Mesenchymal stem cell (in vitro differentiated cells and primary cell): ENCODE data around the gene LPGAT1.
A peak's percentile ranks its signal among the peaks of the same experiment; 100 is the strongest.

ENCODE experiments used
- DNase-seq: peaks from one replicate; pipeline ENCODE4 v3.0.0-alpha.2; 2013
- H2AFZ ChIP-seq: one replicate; pipeline ENCODE4 v1.6.1; 2013; ENCODE audit warnings: low read depth, mild to moderate bottlenecking, control low read depth, inconsistent platforms, low read length, moderate library complexity
- H2AK5ac ChIP-seq: 2 replicates; pipeline ENCODE4 v1.6.1; 2013; ENCODE audit warnings: low read length, moderate library complexity, mild to moderate bottlenecking, inconsistent platforms; ENCODE audit not compliant: severe bottlenecking
- H2BK120ac ChIP-seq: one replicate; pipeline ENCODE4 v1.6.1; 2013; ENCODE audit warnings: low read depth, mild to moderate bottlenecking, inconsistent platforms, low read length, moderate library complexity
- H2BK12ac ChIP-seq, 2 experiments: one replicate each; pipeline ENCODE4 v1.6.1; 2013; ENCODE audit warnings: inconsistent platforms in 2 of 2, low read length in 2 of 2, mild to moderate bottlenecking in 2 of 2, moderate library complexity in 2 of 2, control low read depth in 1 of 2
- H2BK15ac ChIP-seq: one replicate; pipeline ENCODE4 v1.6.1; 2013; ENCODE audit warnings: mild to moderate bottlenecking, low read depth, inconsistent platforms; ENCODE audit not compliant: poor library complexity, severe bottlenecking
- H2BK5ac ChIP-seq: 2 replicates; pipeline ENCODE4 v1.6.1; 2013; ENCODE audit warnings: low read depth, mild to moderate bottlenecking, low read length, control low read depth, inconsistent platforms; ENCODE audit not compliant: poor library complexity, severe bottlenecking
- H3K14ac ChIP-seq, 2 experiments: one replicate each; pipeline ENCODE4 v1.6.1; 2013; ENCODE audit warnings: inconsistent platforms in 2 of 2, low read length in 2 of 2, control low read depth in 1 of 2, mild to moderate bottlenecking in 1 of 2, moderate library complexity in 1 of 2
- H3K18ac ChIP-seq, 2 experiments: one replicate each; pipeline ENCODE4 v1.6.1; 2013; ENCODE audit warnings: inconsistent platforms in 2 of 2, low read length in 2 of 2, control low read depth in 1 of 2, low read depth in 1 of 2, mild to moderate bottlenecking in 1 of 2
- H3K23ac ChIP-seq, 2 experiments: one replicate each; pipeline ENCODE4 v1.6.1; 2013; ENCODE audit warnings: inconsistent platforms in 2 of 2, low read length in 2 of 2, mild to moderate bottlenecking in 2 of 2, moderate library complexity in 2 of 2, control low read depth in 1 of 2
- H3K27ac ChIP-seq: 2 replicates; pipeline ENCODE4 v1.5.1; 2013; ENCODE audit warnings: mild to moderate bottlenecking, moderate library complexity, low read length, control low read depth, inconsistent platforms; ENCODE audit not compliant: poor library complexity, severe bottlenecking
- H3K27me3 ChIP-seq, 2 experiments: 2 replicates each; pipeline versions ENCODE4 v1.6.1 to v1.7.0; 2013; ENCODE audit warnings: low read length in 2 of 2, mild to moderate bottlenecking in 2 of 2, moderate library complexity in 2 of 2, control low read depth in 1 of 2, inconsistent platforms in 1 of 2; ENCODE audit not compliant: control insufficient read depth in 1 of 2, insufficient read depth in 1 of 2
- H3K36me3 ChIP-seq, 2 experiments: 2 replicates each; pipeline versions ENCODE4 v1.6.1 to v1.7.0; 2013; ENCODE audit warnings: low read length in 2 of 2, control low read depth in 1 of 2, inconsistent platforms in 1 of 2, low read depth in 1 of 2, mild to moderate bottlenecking in 1 of 2; ENCODE audit not compliant: insufficient read depth in 2 of 2, control insufficient read depth in 1 of 2
- H3K4ac ChIP-seq, 2 experiments: one replicate each; pipeline ENCODE4 v1.6.1; 2013; ENCODE audit warnings: inconsistent platforms in 2 of 2, low read length in 2 of 2, mild to moderate bottlenecking in 2 of 2, moderate library complexity in 2 of 2, control low read depth in 1 of 2, low read depth in 1 of 2
- H3K4me1 ChIP-seq: 2 replicates; pipeline ENCODE4 v1.6.1; 2013; ENCODE audit warnings: low read depth, low read length, control low read depth; ENCODE audit not compliant: control insufficient read depth, insufficient read depth
- H3K4me2 ChIP-seq: 2 replicates; pipeline ENCODE4 v1.6.1; 2013; ENCODE audit warnings: low read length, mild to moderate bottlenecking, inconsistent platforms; ENCODE audit not compliant: poor library complexity, severe bottlenecking
- H3K4me3 ChIP-seq, 2 experiments: 2 replicates each; pipeline versions ENCODE4 v1.5.1 to v1.7.0; 2013; ENCODE audit warnings: low read length in 2 of 2, mild to moderate bottlenecking in 2 of 2, control low read depth in 1 of 2, low read depth in 1 of 2; ENCODE audit not compliant: insufficient read depth in 1 of 2
- H3K79me1 ChIP-seq: replicated peaks from 2 replicates; pipeline ENCODE4 v1.6.1; 2013; ENCODE audit warnings: mild to moderate bottlenecking, control low read depth, low read length, inconsistent platforms; ENCODE audit not compliant: poor library complexity, severe bottlenecking
- H3K9ac ChIP-seq: 2 replicates; pipeline ENCODE4 v1.7.0; 2013; ENCODE audit warnings: mild to moderate bottlenecking, low read length, moderate library complexity
- H3K9me3 ChIP-seq: 2 replicates; pipeline ENCODE4 v1.7.0; 2013; ENCODE audit warnings: mild to moderate bottlenecking, low read length; ENCODE audit not compliant: control insufficient read depth
- H4K8ac ChIP-seq: one replicate; pipeline ENCODE4 v1.6.1; 2013; ENCODE audit warnings: inconsistent platforms, mild to moderate bottlenecking, low read length, moderate library complexity
- H4K91ac ChIP-seq: one replicate; pipeline ENCODE4 v1.6.1; 2013; ENCODE audit warnings: mild to moderate bottlenecking, low read length, inconsistent platforms
- WGBS: methylation state at CpG from one replicate; pipeline ENCODE4 v1.1.7; 2013; ENCODE audit warnings: mixed read lengths; 5-methylcytosine and 5-hydroxymethylcytosine counted together

Gene LPGAT1

GRCh38 chr1:211828584-211829342 is 1.8 kb downstream of the LPGAT1 start:
- WGBS = 68% methylated on average over 6 of the region's 9 CpGs
- Histone ChIP-seq H3K79me1 (peaks cover 8% of the 10 kb centered on the region), H3K9me3 (no peaks in the 10 kb centered on the region), H3K4me3 (peak overlapping the region in 1 of 2 experiments; percentile 89), H3K23ac (no peak overlapping the region), H3K4me1 (peaks cover 8% of the 10 kb centered on the region), H3K18ac (no peak overlapping the region), H3K36me3 (peaks cover 0 to 2% of the 10 kb centered on the region in 2 experiments), H4K8ac (no peak overlapping the region), H3K27ac (no peak overlapping the region), H3K27me3 (no peaks in the 10 kb centered on the region), H4K91ac (no peak overlapping the region), H3K14ac (no peak overlapping the region), H2BK120ac (no peak overlapping the region), H2BK5ac (no peak overlapping the region), H2BK15ac (no peak overlapping the region), H3K9ac (peak overlapping the region; percentile 87), H3K4ac (no peak overlapping the region), H2AK5ac (no peak overlapping the region), H3K4me2 (peak overlapping the region; percentile 94), H2AFZ (no peak overlapping the region), H2BK12ac (no peak overlapping the region)
- DNase-seq = no peak

GRCh38 chr1:211827051-211827450 is 3.5 kb downstream of the LPGAT1 start:
- no peak overlapping the region for H2AK5ac ChIP-seq
- no peak overlapping the region for H2BK120ac ChIP-seq
- no peak overlapping the region for H2BK15ac ChIP-seq
- H2BK5ac ChIP-seq = no peak overlapping the region
- DNase-seq = no peak
- H3K4me3 ChIP-seq = no peak overlapping the region
- no peak overlapping the region for H3K9ac ChIP-seq
- no peaks in the 10 kb centered on the region for H3K9me3 ChIP-seq
- no peaks in the 10 kb centered on the region for H3K27me3 ChIP-seq
- no peak overlapping the region for H2BK12ac ChIP-seq
- H4K91ac ChIP-seq = no peak overlapping the region
- no peak overlapping the region for H3K4me2 ChIP-seq
- H3K36me3 ChIP-seq = peaks cover 0 to 2% of the 10 kb centered on the region in 2 experiments
- H3K23ac ChIP-seq = no peak overlapping the region
- H2AFZ ChIP-seq = no peak overlapping the region
- H4K8ac ChIP-seq = no peak overlapping the region
- H3K4me1 ChIP-seq = peaks cover 8% of the 10 kb centered on the region
- no peak overlapping the region for H3K14ac ChIP-seq
- H3K27ac ChIP-seq = no peak overlapping the region
- H3K4ac ChIP-seq = no peak overlapping the region
- H3K79me1 ChIP-seq = peaks cover 13% of the 10 kb centered on the region
- no peak overlapping the region for H3K18ac ChIP-seq

- H3K4me2 ChIP-seq = no peak overlapping the region
- DNase-seq = peak; percentile 46
- H2BK15ac ChIP-seq = no peak overlapping the region
- no CpG with 5 or more reads among the region's 1 CpG for WGBS
- no peak overlapping the region for H2BK5ac ChIP-seq
- H3K4ac ChIP-seq = no peak overlapping the region
- H3K4me1 ChIP-seq = peaks cover 8% of the 10 kb centered on the region
- no peak overlapping the region for H4K8ac ChIP-seq
- H4K91ac ChIP-seq = no peak overlapping the region
- no peak overlapping the region for H3K4me3 ChIP-seq
- H3K18ac ChIP-seq = no peak overlapping the region
- H3K36me3 ChIP-seq = peaks cover 0 to 2% of the 10 kb centered on the region in 2 experiments
- H2BK12ac ChIP-seq = no peak overlapping the region
- H3K9ac ChIP-seq = no peak overlapping the region
- peak overlapping the region; percentile 55 for H3K27ac ChIP-seq
- no peak overlapping the region for H2BK120ac ChIP-seq
- no peak overlapping the region for H3K23ac ChIP-seq
- no peak overlapping the region for H2AFZ ChIP-seq
- peaks cover 13% of the 10 kb centered on the region for H3K79me1 ChIP-seq
- H3K27me3 ChIP-seq = no peaks in the 10 kb centered on the region
- no peaks in the 10 kb centered on the region for H3K9me3 ChIP-seq
- no peak overlapping the region for H2AK5ac ChIP-seq
- no peak overlapping the region for H3K14ac ChIP-seq
Observed at GRCh38 chr1:211825980-211826379, 4.6 kb downstream of the LPGAT1 start.

- Histone ChIP-seq H2AFZ (no peak overlapping the region), H3K79me1 (peaks cover 21% of the 10 kb centered on the region), H3K9me3 (no peaks in the 10 kb centered on the region), H3K27ac (no peak overlapping the region), H3K4ac (no peak overlapping the region), H2BK12ac (no peak overlapping the region), H3K4me1 (peaks cover 2% of the 10 kb centered on the region), H2BK5ac (no peak overlapping the region), H2AK5ac (no peak overlapping the region), H3K27me3 (no peaks in the 10 kb centered on the region), H3K23ac (no peak overlapping the region), H2BK15ac (no peak overlapping the region), H3K14ac (no peak overlapping the region), H3K18ac (no peak overlapping the region), H3K36me3 (peaks cover 0 to 2% of the 10 kb centered on the region in 2 experiments), H3K9ac (no peak overlapping the region), H4K91ac (no peak overlapping the region), H3K4me2 (no peak overlapping the region), H2BK120ac (no peak overlapping the region), H4K8ac (no peak overlapping the region), H3K4me3 (no peak overlapping the region)
- no peak for DNase-seq
- 97% methylated on average over 5 of the region's 5 CpGs for WGBS
Observed at GRCh38 chr1:211822677-211823407, 7.7 kb downstream of the LPGAT1 start.
